H9 (cell line): ENCODE results near the gene SMO. TPM values are rescaled to one million over a fixed set of nuclear protein-coding genes. Genes with fewer than 3 reads are reported as not detected.

Source experiments
- DNase-seq: peaks from one replicate; pipeline ENCODE4 v3.0.0-alpha.2; 2017
- H2AFZ ChIP-seq: one replicate; pipeline ENCODE4 v1.6.1; 2013; ENCODE audit warnings: mild to moderate bottlenecking, low read length, control low read depth, moderate library complexity
- H2AK5ac ChIP-seq: 2 replicates; pipeline ENCODE4 v1.6.1; 2013; ENCODE audit warnings: low read length, control low read depth, mixed read lengths; ENCODE audit not compliant: insufficient read length
- H2BK120ac ChIP-seq: one replicate; pipeline ENCODE4 v1.6.1; 2013; ENCODE audit warnings: low read depth, mild to moderate bottlenecking, low read length, control low read depth, inconsistent platforms; ENCODE audit not compliant: poor library complexity, severe bottlenecking
- H2BK12ac ChIP-seq: 2 replicates; pipeline ENCODE4 v1.6.1; 2013; ENCODE audit warnings: low read length, control low read depth, mixed read lengths, low read depth; ENCODE audit not compliant: insufficient read length
- H2BK15ac ChIP-seq: 2 replicates; pipeline ENCODE4 v1.6.1; 2013; ENCODE audit warnings: low read depth, low read length, control low read depth
- H2BK20ac ChIP-seq: one replicate; pipeline ENCODE4 v1.6.1; 2013; ENCODE audit warnings: low read depth, mild to moderate bottlenecking, low read length, control low read depth, inconsistent platforms; ENCODE audit not compliant: poor library complexity, severe bottlenecking
- H2BK5ac ChIP-seq: 2 replicates; pipeline ENCODE4 v1.6.1; 2013; ENCODE audit warnings: low read length, control low read depth, mixed read lengths; ENCODE audit not compliant: insufficient read length
- H3K14ac ChIP-seq: 2 replicates; pipeline ENCODE4 v1.6.1; 2013; ENCODE audit warnings: low read length, control low read depth; ENCODE audit not compliant: insufficient read depth
- H3K18ac ChIP-seq: 2 replicates; pipeline ENCODE4 v1.6.1; 2013; ENCODE audit warnings: low read depth, mild to moderate bottlenecking, mixed read lengths, low read length, control low read depth; ENCODE audit not compliant: insufficient read length
- H3K23ac ChIP-seq: 2 replicates; pipeline ENCODE4 v1.6.1; 2013; ENCODE audit warnings: low read length, control low read depth, mixed read lengths, low read depth; ENCODE audit not compliant: insufficient read length
- H3K23me2 ChIP-seq: 2 replicates; pipeline ENCODE4 v1.6.1; 2013; ENCODE audit warnings: low read depth, mild to moderate bottlenecking, mixed read lengths, low read length, control low read depth; ENCODE audit not compliant: insufficient read length, poor library complexity, severe bottlenecking
- H3K27ac ChIP-seq: 2 replicates; pipeline ENCODE4 v1.5.1; 2013; ENCODE audit warnings: low read length, control low read depth, mixed read lengths, low read depth; ENCODE audit not compliant: insufficient read length
- H3K27me3 ChIP-seq: 2 replicates; pipeline ENCODE4 v1.6.1; 2013; ENCODE audit warnings: low read length, control low read depth, inconsistent platforms; ENCODE audit not compliant: insufficient read depth
- H3K4ac ChIP-seq: 2 replicates; pipeline ENCODE4 v1.6.1; 2013; ENCODE audit warnings: low read depth, mild to moderate bottlenecking, control low read depth, inconsistent platforms, low read length, moderate library complexity
- H3K4me1 ChIP-seq: 2 replicates; pipeline ENCODE4 v1.6.1; 2013; ENCODE audit warnings: low read length, control low read depth, inconsistent platforms; ENCODE audit not compliant: insufficient read depth
- H3K4me2 ChIP-seq: 2 replicates; pipeline ENCODE4 v1.6.1; 2013; ENCODE audit warnings: low read length, control low read depth, mixed read lengths; ENCODE audit not compliant: insufficient read length, insufficient read depth
- H3K56ac ChIP-seq: 2 replicates; pipeline ENCODE4 v1.6.1; 2013; ENCODE audit warnings: low read depth, mild to moderate bottlenecking, mixed read lengths, low read length, control low read depth; ENCODE audit not compliant: insufficient read length
- H3K79me1 ChIP-seq: 2 replicates; pipeline ENCODE4 v1.6.1; 2013; ENCODE audit warnings: low read depth, mild to moderate bottlenecking, moderate library complexity, low read length, control low read depth, inconsistent platforms; ENCODE audit not compliant: insufficient read depth, poor library complexity, severe bottlenecking
- H3K79me2 ChIP-seq: 2 replicates; pipeline ENCODE4 v1.6.1; 2013; ENCODE audit warnings: low read length, control low read depth, inconsistent platforms; ENCODE audit not compliant: insufficient read depth
- H3K9ac ChIP-seq: 2 replicates; pipeline ENCODE4 v1.6.1; 2013; ENCODE audit warnings: low read length, control low read depth, mixed read lengths; ENCODE audit not compliant: insufficient read length; ENCODE audit errors: extremely low read depth
- H3K9me3 ChIP-seq: one replicate; pipeline ENCODE4 v1.6.1; 2013; ENCODE audit warnings: low read depth, low read length, inconsistent platforms; ENCODE audit not compliant: control insufficient read depth
- H3T11ph ChIP-seq: one replicate; pipeline ENCODE4 v1.6.1; 2013; ENCODE audit warnings: mild to moderate bottlenecking, low read length, control low read depth, inconsistent platforms
- H4K20me1 ChIP-seq: one replicate; pipeline ENCODE4 v1.6.1; 2013; ENCODE audit not compliant: control insufficient read depth, insufficient read length, insufficient read depth
- H4K5ac ChIP-seq: 2 replicates; pipeline ENCODE4 v1.6.1; 2013; ENCODE audit warnings: low read depth, mild to moderate bottlenecking, mixed read lengths, low read length, control low read depth; ENCODE audit not compliant: insufficient read length
- H4K8ac ChIP-seq: replicated peaks from 2 replicates; pipeline ENCODE4 v1.6.1; 2013; ENCODE audit warnings: low read length, control low read depth, mixed read lengths, low read depth; ENCODE audit not compliant: insufficient read length
- H4K91ac ChIP-seq: 2 replicates; pipeline ENCODE4 v1.6.1; 2013; ENCODE audit warnings: low read depth, mild to moderate bottlenecking, moderate library complexity, mixed read lengths, low read length, control low read depth; ENCODE audit not compliant: insufficient read length
- H3K27ac Mint-ChIP-seq, 3 experiments: 2 replicates in 2 of 3; 3 replicates in 1 of 3; pipeline ENCODE4 v1.8.0; 2020 to 2021; ENCODE audit warnings: mixed read lengths in 3 of 3, mild to moderate bottlenecking in 1 of 3, moderate library complexity in 1 of 3
- H3K27me3 Mint-ChIP-seq: 2 replicates; pipeline ENCODE4 v1.8.0; 2021; ENCODE audit warnings: low read depth, mild to moderate bottlenecking, moderate library complexity, mixed read lengths
- H3K36me3 Mint-ChIP-seq, 3 experiments: 2 replicates in 2 of 3; 3 replicates in 1 of 3; pipeline ENCODE4 v1.8.0; 2020 to 2021; ENCODE audit warnings: low read depth in 3 of 3, mixed read lengths in 3 of 3; ENCODE audit not compliant: insufficient read depth in 1 of 3
- H3K4me1 Mint-ChIP-seq, 2 experiments: 2 replicates each; pipeline ENCODE4 v1.8.0; 2020; ENCODE audit warnings: mixed read lengths in 2 of 2
- H3K4me3 Mint-ChIP-seq, 2 experiments: 2 replicates in 1 of 2; 3 replicates in 1 of 2; pipeline ENCODE4 v1.8.0; 2020 to 2021; ENCODE audit warnings: mild to moderate bottlenecking in 2 of 2, mixed read lengths in 2 of 2, moderate library complexity in 1 of 2
- H3K9me3 Mint-ChIP-seq, 2 experiments: 2 replicates in 1 of 2; 3 replicates in 1 of 2; pipeline ENCODE4 v1.8.0; 2020; ENCODE audit warnings: mild to moderate bottlenecking in 2 of 2, mixed read lengths in 2 of 2, moderate library complexity in 1 of 2
- WGBS: extraction: QIAGEN DNeasy Blood & Tissue Kit; methylation state at CpG from one replicate; pipeline ENCODE4 v1.1.7; 2013; ENCODE audit warnings: missing lambda C conversion rate, low lambda C conversion rate, mixed read lengths; ENCODE audit not compliant: insufficient read length; ENCODE audit errors: extremely low coverage; 5-methylcytosine and 5-hydroxymethylcytosine counted together
- total RNA-seq: library from RNA; stranded (reverse); gene quantifications from 2 replicates; pipeline ENCODE4 v1.2.1, GENCODE V29; 2021
- TF ChIP-seq, protein P1 (sequence below): fragments of 200-600 bp; sonication (generic); conservative IDR thresholded peaks from 3 replicates; pipeline ENCODE4 v1.8.0; 2021; ENCODE audit warnings: antibody characterized with exemption, mild to moderate bottlenecking

The SMO gene
- total RNA-seq, 1 experiment from 2014 or later = 66.8 TPM

DNA sequence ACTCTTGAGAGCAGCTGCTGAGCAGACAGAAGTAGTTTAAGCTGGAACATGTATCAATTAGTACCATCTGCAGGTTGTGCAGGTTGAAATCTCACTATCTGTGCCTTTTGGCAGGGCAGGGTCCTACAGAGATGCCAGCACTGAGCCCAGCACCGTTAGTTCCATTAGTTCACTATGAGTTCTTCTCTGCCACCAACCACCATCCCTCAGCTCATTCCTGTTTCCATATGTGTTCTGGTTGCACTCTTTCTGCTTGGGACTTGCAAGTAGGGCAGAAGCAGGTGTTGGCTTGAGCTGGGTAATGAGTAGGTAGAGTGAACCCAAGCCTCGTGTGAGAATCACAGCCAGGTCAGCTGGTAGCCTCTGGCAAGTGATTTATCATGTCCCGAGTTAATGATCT is 2.8 kb downstream of the SMO start:
- Histone ChIP-seq H4K91ac (no peak overlapping the region), H3K56ac (no peak overlapping the region), H3K4me1 (no peaks in the 10 kb centered on the region; the same call in none of the 2 replicates), H2BK120ac (no peak overlapping the region), H3K9me3 (no peaks in the 10 kb centered on the region), H3K79me2 (peaks cover 23% of the 10 kb centered on the region; the same call in 1 of the 2 replicates), H2BK5ac (no peak overlapping the region), H3K4me2 (no peak overlapping the region), H2AK5ac (no peak overlapping the region), H4K8ac (no peak overlapping the region), H3K27me3 (peaks cover 3% of the 10 kb centered on the region; the same call in 1 of the 2 replicates), H3K9ac (no peak overlapping the region), H2BK20ac (no peak overlapping the region), H3K27ac (no peak overlapping the region), H3K23ac (no peak overlapping the region), H2BK15ac (no peak overlapping the region), H3K4ac (no peak overlapping the region), H3K23me2 (peaks cover 10% of the 10 kb centered on the region), H3K79me1 (peaks cover 12% of the 10 kb centered on the region), H2AFZ (no peak overlapping the region), H3T11ph (no peak overlapping the region), H3K14ac (no peak overlapping the region), H2BK12ac (no peak overlapping the region), H4K20me1 (peaks cover 2% of the 10 kb centered on the region), H3K18ac (no peak overlapping the region), H4K5ac (no peak overlapping the region)
- TF ChIP-seq, protein P1, sequence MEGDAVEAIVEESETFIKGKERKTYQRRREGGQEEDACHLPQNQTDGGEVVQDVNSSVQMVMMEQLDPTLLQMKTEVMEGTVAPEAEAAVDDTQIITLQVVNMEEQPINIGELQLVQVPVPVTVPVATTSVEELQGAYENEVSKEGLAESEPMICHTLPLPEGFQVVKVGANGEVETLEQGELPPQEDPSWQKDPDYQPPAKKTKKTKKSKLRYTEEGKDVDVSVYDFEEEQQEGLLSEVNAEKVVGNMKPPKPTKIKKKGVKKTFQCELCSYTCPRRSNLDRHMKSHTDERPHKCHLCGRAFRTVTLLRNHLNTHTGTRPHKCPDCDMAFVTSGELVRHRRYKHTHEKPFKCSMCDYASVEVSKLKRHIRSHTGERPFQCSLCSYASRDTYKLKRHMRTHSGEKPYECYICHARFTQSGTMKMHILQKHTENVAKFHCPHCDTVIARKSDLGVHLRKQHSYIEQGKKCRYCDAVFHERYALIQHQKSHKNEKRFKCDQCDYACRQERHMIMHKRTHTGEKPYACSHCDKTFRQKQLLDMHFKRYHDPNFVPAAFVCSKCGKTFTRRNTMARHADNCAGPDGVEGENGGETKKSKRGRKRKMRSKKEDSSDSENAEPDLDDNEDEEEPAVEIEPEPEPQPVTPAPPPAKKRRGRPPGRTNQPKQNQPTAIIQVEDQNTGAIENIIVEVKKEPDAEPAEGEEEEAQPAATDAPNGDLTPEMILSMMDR = no peak
- DNase-seq = no peak
- Mint-ChIP-seq H3K4me1 (peaks cover 34 to 39% of the 10 kb centered on the region in 2 experiments), H3K27ac (no peak overlapping the region), H3K27me3 (peaks cover 16% of the 10 kb centered on the region), H3K9me3 (no peaks in the 10 kb centered on the region), H3K36me3 (peaks cover 10 to 35% (median 29%) of the 10 kb centered on the region in 3 experiments; a peak in 6 of 7 replicates), H3K4me3 (peak overlapping the region; percentile 14 to 16; a peak in 2 of 5 replicates)
- WGBS = no CpG with 5 or more reads among the region's 3 CpGs
